Natural killer cell (primary cell): Measurements from ENCODE around the gene SCP2. TPM values are rescaled to one million over a fixed set of nuclear protein-coding genes. Genes with fewer than 3 reads are reported as not detected.

Source experiments
- ATAC-seq, 3 donors: fragments of 150-1000 bp in 2 of 3; fragments of 200-7000 bp in 1 of 3; cut with Tn5 transposase; 1 replicate in 1 of 3; 2 replicates in 2 of 3; pipeline ENCODE4 v1.10.0; 2021; ENCODE audit warnings: mild to moderate bottlenecking in 2 of 3, moderate library complexity in 2 of 3
- DNase-seq, 2 donors: peaks; one replicate each; pipeline versions ENCODE4 v3.0.0 to v3.0.0-alpha.2; 2013 to 2021; ENCODE audit warnings: mixed read lengths in 1 of 2
- H3K27ac ChIP-seq: one replicate; pipeline ENCODE4 v1.5.1; 2013; ENCODE audit warnings: mild to moderate bottlenecking, low read length
- H3K27me3 ChIP-seq: one replicate; pipeline ENCODE4 v1.6.1; 2013; ENCODE audit warnings: low read length; ENCODE audit not compliant: control insufficient read depth, insufficient read depth
- H3K36me3 ChIP-seq: one replicate; pipeline ENCODE4 v1.6.1; 2013; ENCODE audit warnings: low read length; ENCODE audit not compliant: control insufficient read depth, insufficient read depth
- H3K4me1 ChIP-seq: one replicate; pipeline ENCODE4 v1.6.1; 2013; ENCODE audit warnings: low read length; ENCODE audit not compliant: control insufficient read depth, insufficient read depth
- H3K4me3 ChIP-seq: one replicate; pipeline ENCODE4 v1.5.1; 2013; ENCODE audit warnings: low read length
- H3K9me3 ChIP-seq: one replicate; pipeline ENCODE4 v1.6.1; 2013; ENCODE audit warnings: low read length; ENCODE audit not compliant: control insufficient read depth, insufficient read depth
- H3K27ac Mint-ChIP-seq, 2 donors: one replicate each; pipeline ENCODE4 v1.8.0; 2022; ENCODE audit warnings: mild to moderate bottlenecking in 2 of 2, mixed read lengths in 2 of 2, moderate library complexity in 1 of 2
- H3K27me3 Mint-ChIP-seq, 2 donors: one replicate each; pipeline ENCODE4 v1.8.0; 2022; ENCODE audit warnings: low read depth in 2 of 2, mixed read lengths in 2 of 2
- H3K36me3 Mint-ChIP-seq: one replicate; pipeline ENCODE4 v1.8.0; 2022; ENCODE audit warnings: mixed read lengths
- H3K4me1 Mint-ChIP-seq, 2 donors: one replicate each; pipeline ENCODE4 v1.8.0; 2022; ENCODE audit warnings: mixed read lengths in 2 of 2
- H3K4me3 Mint-ChIP-seq: one replicate; pipeline ENCODE4 v1.8.0; 2022; ENCODE audit warnings: mild to moderate bottlenecking, moderate library complexity, mixed read lengths
- H3K9me3 Mint-ChIP-seq, 2 donors: one replicate each; pipeline ENCODE4 v1.8.0; 2022; ENCODE audit warnings: mixed read lengths in 2 of 2
- CTCF ChIP-seq: fragments of 200-600 bp; IDR thresholded peaks from one replicate; pipeline ENCODE4 v1.8.0; 2022; ENCODE audit warnings: antibody characterized with exemption
- WGBS: methylation state at CpG from one replicate; pipeline ENCODE4 v1.1.7; 2013; ENCODE audit warnings: missing lambda C conversion rate; ENCODE audit not compliant: insufficient coverage; 5-methylcytosine and 5-hydroxymethylcytosine counted together
- intact Hi-C: fragments of 100-400 bp; cut with micrococcal nuclease; formaldehyde crosslinking; loops from one replicate; pipeline ENCODE4 v1.14.2; 2022
- total RNA-seq, 4 donors: library from RNA; stranded (reverse); fragments of 120-200 nt in 1 of 4; gene quantifications; one replicate each; pipeline versions ENCODE4 v1.2.3 to v1.2.4, GENCODE V29; 2013 to 2022

Gene SCP2
- total RNA-seq, 3 donors from 2014 or later (not counting 1 experiment from before 2014, with no cell fraction given): 90.0 to 118 (median 105) TPM

GRCh38 chr1:53078333-53079101, 151.4 kb downstream of the SCP2 start:
- ATAC-seq (no peak), DNase-seq (no peak)
- H3K9me3 ChIP-seq: no peaks in the 10 kb centered on the region
- 94% methylated on average over 46 of the region's 46 CpGs for WGBS
- Mint-ChIP-seq H3K9me3 (no peaks in the 10 kb centered on the region), H3K27me3 (no peaks in the 10 kb centered on the region), H3K4me1 (peaks cover 9 to 18% of the 10 kb centered on the region in 2 donors), H3K4me3 (no peak overlapping the region), H3K27ac (no peak overlapping the region), H3K36me3 (no peaks in the 10 kb centered on the region)
- H3K27ac ChIP-seq: no peak overlapping the region
- no peaks in the 10 kb centered on the region for H3K36me3 ChIP-seq
- H3K4me1 ChIP-seq: peaks cover 9% of the 10 kb centered on the region
- no peak overlapping the region for H3K4me3 ChIP-seq
- no peak for TF ChIP-seq CTCF
- H3K27me3 ChIP-seq: no peaks in the 10 kb centered on the region
- intact Hi-C loops: no loop called here

DNA sequence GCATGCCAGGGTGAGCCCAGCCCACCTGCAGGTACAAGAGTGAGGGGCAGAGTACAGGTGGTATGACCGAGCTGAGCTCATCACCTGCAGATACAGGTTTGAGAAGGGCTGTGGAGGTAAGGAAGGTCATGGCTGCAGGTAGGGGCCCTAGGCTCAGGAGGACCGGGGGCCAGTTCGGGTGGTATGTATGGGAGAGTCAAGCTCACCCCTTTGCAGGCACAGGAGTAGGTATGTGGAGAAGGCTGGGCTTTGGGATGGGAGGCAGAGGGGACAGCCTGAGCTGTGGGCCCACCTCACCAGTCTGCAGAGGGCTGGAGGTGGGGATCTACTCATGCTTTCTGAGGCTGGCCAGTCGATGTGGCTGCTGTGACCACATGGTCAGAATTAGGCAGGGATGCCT, 152.2 kb downstream of the SCP2 start:
- no peak for ATAC-seq
- intact Hi-C loops: no loop called here
- TF ChIP-seq CTCF: no peak
- DNase-seq: no peak
- WGBS: 91% methylated on average over 4 of the region's 4 CpGs
- H3K4me1 ChIP-seq: peaks cover 16% of the 10 kb centered on the region
- no peaks in the 10 kb centered on the region for H3K27me3 Mint-ChIP-seq
- no peaks in the 10 kb centered on the region for H3K9me3 Mint-ChIP-seq
- no peak overlapping the region for H3K4me3 ChIP-seq
- H3K4me3 Mint-ChIP-seq: no peak overlapping the region
- no peaks in the 10 kb centered on the region for H3K27me3 ChIP-seq
- H3K36me3 Mint-ChIP-seq: no peaks in the 10 kb centered on the region
- H3K27ac Mint-ChIP-seq: no peak overlapping the region
- H3K27ac ChIP-seq: no peak overlapping the region
- H3K4me1 Mint-ChIP-seq: peaks cover 15 to 25% of the 10 kb centered on the region in 2 donors
- no peaks in the 10 kb centered on the region for H3K36me3 ChIP-seq
- no peaks in the 10 kb centered on the region for H3K9me3 ChIP-seq

DNA sequence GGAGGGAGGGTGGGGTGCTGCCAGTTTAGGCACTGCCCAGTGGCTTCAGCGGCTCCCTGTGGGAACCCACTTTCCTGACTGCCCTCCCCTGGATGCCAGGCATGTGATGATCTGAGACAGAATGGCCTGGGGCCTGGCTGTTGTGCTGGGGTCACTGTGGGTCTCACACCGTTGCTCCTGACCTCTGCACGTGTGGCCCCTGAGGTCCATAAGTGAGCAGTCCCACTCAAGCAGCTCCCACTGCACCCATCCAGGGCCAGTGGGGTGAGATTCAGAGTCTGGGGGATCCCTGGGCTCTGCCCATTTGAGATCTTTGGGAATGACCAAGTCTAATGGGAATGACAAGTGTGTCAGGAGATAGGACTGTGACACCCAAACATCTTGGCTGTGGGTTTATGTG, 153.0 kb downstream of the SCP2 start:
- Mint-ChIP-seq H3K27me3 (no peaks in the 10 kb centered on the region), H3K4me3 (no peak overlapping the region), H3K4me1 (peaks cover 23 to 30% of the 10 kb centered on the region in 2 donors), H3K36me3 (no peaks in the 10 kb centered on the region), H3K27ac (no peak overlapping the region), H3K9me3 (no peaks in the 10 kb centered on the region)
- H3K4me1 ChIP-seq: peaks cover 24% of the 10 kb centered on the region
- no peak for ATAC-seq
- no peak for DNase-seq
- no peaks in the 10 kb centered on the region for H3K9me3 ChIP-seq
- H3K27ac ChIP-seq: no peak overlapping the region
- H3K4me3 ChIP-seq: no peak overlapping the region
- H3K36me3 ChIP-seq: no peaks in the 10 kb centered on the region
- TF ChIP-seq CTCF: no peak
- intact Hi-C loops: no loop called here
- H3K27me3 ChIP-seq: no peaks in the 10 kb centered on the region
- WGBS: 65% methylated on average over 3 of the region's 3 CpGs

GRCh38 chr1:53080769-53081168, 153.7 kb downstream of the SCP2 start:
- H3K4me1 Mint-ChIP-seq: peaks cover 24 to 27% of the 10 kb centered on the region in 2 donors
- no peaks in the 10 kb centered on the region for H3K36me3 ChIP-seq
- no peak for TF ChIP-seq CTCF
- H3K27ac Mint-ChIP-seq: no peak overlapping the region
- H3K4me3 ChIP-seq: no peak overlapping the region
- H3K27me3 Mint-ChIP-seq: no peaks in the 10 kb centered on the region
- H3K4me1 ChIP-seq: peaks cover 28% of the 10 kb centered on the region
- H3K36me3 Mint-ChIP-seq: no peaks in the 10 kb centered on the region
- no peak for DNase-seq
- no peak overlapping the region for H3K4me3 Mint-ChIP-seq
- intact Hi-C loops: no loop called here
- no peaks in the 10 kb centered on the region for H3K27me3 ChIP-seq
- no peaks in the 10 kb centered on the region for H3K9me3 ChIP-seq
- ATAC-seq: no peak
- no peak overlapping the region for H3K27ac ChIP-seq
- H3K9me3 Mint-ChIP-seq: no peaks in the 10 kb centered on the region
- 91% methylated on average over 15 of the region's 15 CpGs for WGBS
